ENCODE results near the gene TRDN.

DNA sequence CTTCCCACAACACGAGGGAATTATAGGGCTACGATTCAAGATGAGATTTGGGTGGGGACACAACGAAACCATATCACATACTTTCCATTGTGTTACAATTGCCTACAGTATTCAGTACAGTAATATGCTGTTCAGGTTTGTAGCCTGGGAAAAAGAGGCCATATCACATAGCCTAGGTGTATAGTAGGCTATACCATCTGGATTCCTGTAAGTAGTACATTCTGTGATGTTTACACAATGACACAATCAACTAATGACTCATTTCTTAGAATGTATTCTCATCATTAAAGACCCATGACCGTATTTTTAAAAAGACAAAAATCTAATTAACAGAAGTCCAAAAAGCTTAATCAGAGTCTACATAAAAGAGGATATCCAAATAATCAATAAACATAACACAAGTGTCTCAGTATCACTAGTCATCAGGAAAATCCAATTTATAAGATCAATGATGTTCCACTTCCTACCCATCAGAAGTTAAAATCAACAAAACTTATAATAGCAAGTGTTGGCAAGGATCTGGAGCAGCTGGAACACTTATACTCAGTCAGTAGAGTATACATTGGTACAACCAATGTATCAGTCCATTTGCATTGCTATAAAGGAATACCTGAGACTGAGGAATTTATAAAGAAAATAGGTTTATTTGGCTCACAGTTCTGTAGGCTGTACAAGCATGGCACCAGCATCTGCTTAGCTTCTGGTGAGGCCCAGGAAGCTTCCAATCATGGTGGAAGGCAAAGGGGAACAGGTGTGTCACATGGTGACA lies 424.8 kb downstream of the TRDN start:
- TF ChIP-seq, protein P1, sequence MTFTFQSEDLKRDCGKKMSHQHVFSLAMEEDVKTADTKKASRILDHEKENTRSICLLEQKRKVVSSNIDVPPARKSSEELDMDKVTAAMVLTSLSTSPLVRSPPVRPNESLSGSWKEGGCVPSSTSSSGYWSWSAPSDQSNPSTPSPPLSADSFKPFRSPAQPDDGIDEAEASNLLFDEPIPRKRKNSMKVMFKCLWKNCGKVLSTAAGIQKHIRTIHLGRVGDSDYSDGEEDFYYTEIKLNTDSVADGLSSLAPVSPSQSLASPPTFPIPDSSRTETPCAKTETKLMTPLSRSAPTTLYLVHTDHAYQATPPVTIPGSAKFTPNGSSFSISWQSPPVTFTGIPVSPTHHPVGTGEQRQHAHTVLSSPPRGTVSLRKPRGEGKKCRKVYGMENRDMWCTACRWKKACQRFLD (tag by site-specific recombination; IDR thresholded peaks at IDR 0.05), result no peak
- no peak for TF ChIP-seq EGR2 (tag by site-specific recombination; IDR thresholded peaks at IDR 0.05; ENCODE audit: low read depth)
- TF ChIP-seq ZNF138 (tag by site-specific recombination; IDR thresholded peaks at IDR 0.05; ENCODE audit: borderline replicate concordance), result no peak
- TF ChIP-seq ZBTB21 (tag by site-specific recombination; IDR thresholded peaks at IDR 0.05), result no peak
- TF ChIP-seq ZNF23 (tag by site-specific recombination; IDR thresholded peaks at IDR 0.05; ENCODE audit: borderline replicate concordance), result no peak
- TF ChIP-seq, protein P2, sequence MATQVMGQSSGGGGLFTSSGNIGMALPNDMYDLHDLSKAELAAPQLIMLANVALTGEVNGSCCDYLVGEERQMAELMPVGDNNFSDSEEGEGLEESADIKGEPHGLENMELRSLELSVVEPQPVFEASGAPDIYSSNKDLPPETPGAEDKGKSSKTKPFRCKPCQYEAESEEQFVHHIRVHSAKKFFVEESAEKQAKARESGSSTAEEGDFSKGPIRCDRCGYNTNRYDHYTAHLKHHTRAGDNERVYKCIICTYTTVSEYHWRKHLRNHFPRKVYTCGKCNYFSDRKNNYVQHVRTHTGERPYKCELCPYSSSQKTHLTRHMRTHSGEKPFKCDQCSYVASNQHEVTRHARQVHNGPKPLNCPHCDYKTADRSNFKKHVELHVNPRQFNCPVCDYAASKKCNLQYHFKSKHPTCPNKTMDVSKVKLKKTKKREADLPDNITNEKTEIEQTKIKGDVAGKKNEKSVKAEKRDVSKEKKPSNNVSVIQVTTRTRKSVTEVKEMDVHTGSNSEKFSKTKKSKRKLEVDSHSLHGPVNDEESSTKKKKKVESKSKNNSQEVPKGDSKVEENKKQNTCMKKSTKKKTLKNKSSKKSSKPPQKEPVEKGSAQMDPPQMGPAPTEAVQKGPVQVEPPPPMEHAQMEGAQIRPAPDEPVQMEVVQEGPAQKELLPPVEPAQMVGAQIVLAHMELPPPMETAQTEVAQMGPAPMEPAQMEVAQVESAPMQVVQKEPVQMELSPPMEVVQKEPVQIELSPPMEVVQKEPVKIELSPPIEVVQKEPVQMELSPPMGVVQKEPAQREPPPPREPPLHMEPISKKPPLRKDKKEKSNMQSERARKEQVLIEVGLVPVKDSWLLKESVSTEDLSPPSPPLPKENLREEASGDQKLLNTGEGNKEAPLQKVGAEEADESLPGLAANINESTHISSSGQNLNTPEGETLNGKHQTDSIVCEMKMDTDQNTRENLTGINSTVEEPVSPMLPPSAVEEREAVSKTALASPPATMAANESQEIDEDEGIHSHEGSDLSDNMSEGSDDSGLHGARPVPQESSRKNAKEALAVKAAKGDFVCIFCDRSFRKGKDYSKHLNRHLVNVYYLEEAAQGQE (tag by site-specific recombination; IDR thresholded peaks at IDR 0.05), result no peak

Measured in HEK293 (cell line).